GM23338 (cell line): ENCODE measurements around the gene DONSON. TPM values are rescaled to one million over a fixed set of nuclear protein-coding genes. Genes with fewer than 3 reads are reported as not detected.

Experiments used
- ATAC-seq: fragments of 200-7000 bp; cut with Tn5 transposase; 3 replicates; pipeline ENCODE4 v1.9.1; 2020
- DNase-seq: peaks from one replicate; pipeline ENCODE4 v3.0.0-alpha.2; 2015; ENCODE audit warnings: low spot score
- H2AFZ ChIP-seq: fragments of 200-600 bp; sonication (generic); 2 replicates; pipeline ENCODE4 v1.8.0; 2016; ENCODE audit warnings: antibody characterized with exemption, mild to moderate bottlenecking, moderate library complexity
- H3F3A ChIP-seq: fragments of 200-600 bp; sonication (generic); replicated peaks from 2 replicates; pipeline ENCODE4 v1.8.0; 2017; ENCODE audit warnings: antibody characterized with exemption, mixed run types, low read depth
- H3K27ac ChIP-seq: fragments of 200-600 bp; sonication (generic); 2 replicates; pipeline ENCODE4 v1.6.1; 2016; ENCODE audit warnings: low read depth
- H3K27me3 ChIP-seq: fragments of 200-600 bp; sonication (generic); 2 replicates; pipeline ENCODE4 v1.8.0; 2016; ENCODE audit warnings: mild to moderate bottlenecking, mixed run types, moderate library complexity; ENCODE audit not compliant: insufficient read depth
- H3K36me3 ChIP-seq: fragments of 200-600 bp; sonication (generic); 2 replicates; pipeline ENCODE4 v1.8.0; 2016; ENCODE audit warnings: mild to moderate bottlenecking; ENCODE audit not compliant: insufficient read depth
- H3K4me1 ChIP-seq: fragments of 200-600 bp; sonication (generic); 2 replicates; pipeline ENCODE4 v1.8.0; 2016; ENCODE audit warnings: mild to moderate bottlenecking, moderate library complexity; ENCODE audit not compliant: insufficient read depth
- H3K4me2 ChIP-seq: fragments of 200-600 bp; sonication (generic); 2 replicates; pipeline ENCODE4 v1.7.1; 2017; ENCODE audit warnings: mixed run types
- H3K4me3 ChIP-seq: fragments of 200-600 bp; sonication (generic); 2 replicates; pipeline ENCODE4 v1.6.1; 2016; ENCODE audit warnings: mixed run types
- H3K79me2 ChIP-seq: fragments of 200-600 bp; sonication (generic); replicated peaks from 2 replicates; pipeline ENCODE4 v1.8.0; 2017; ENCODE audit warnings: mild to moderate bottlenecking; ENCODE audit not compliant: insufficient read depth
- H3K9me2 ChIP-seq: fragments of 200-600 bp; sonication (generic); 2 replicates; pipeline ENCODE4 v1.8.0; 2017; ENCODE audit not compliant: insufficient read depth
- H4K20me1 ChIP-seq: fragments of 200-600 bp; sonication (generic); replicated peaks from 2 replicates; pipeline ENCODE4 v1.8.0; 2017; ENCODE audit warnings: mild to moderate bottlenecking; ENCODE audit not compliant: insufficient read depth
- H3K27ac Mint-ChIP-seq: 2 replicates; pipeline ENCODE4 v1.8.0; 2020; ENCODE audit warnings: inconsistent platforms, mild to moderate bottlenecking, moderate library complexity, mixed read lengths
- H3K27me3 Mint-ChIP-seq: 3 replicates; pipeline ENCODE4 v1.8.0; 2022; ENCODE audit warnings: low read depth, mild to moderate bottlenecking, moderate library complexity, mixed read lengths, inconsistent platforms; ENCODE audit not compliant: insufficient read depth, poor library complexity
- H3K36me3 Mint-ChIP-seq: 3 replicates; pipeline ENCODE4 v1.8.0; 2021; ENCODE audit warnings: low read depth, mild to moderate bottlenecking, inconsistent platforms, moderate library complexity, mixed read lengths
- H3K4me1 Mint-ChIP-seq: 3 replicates; pipeline ENCODE4 v1.8.0; 2020; ENCODE audit warnings: mild to moderate bottlenecking, inconsistent platforms, mixed read lengths
- H3K4me3 Mint-ChIP-seq: 3 replicates; pipeline ENCODE4 v1.8.0; 2021; ENCODE audit warnings: moderate library complexity, mild to moderate bottlenecking, inconsistent platforms, mixed read lengths
- H3K9me3 Mint-ChIP-seq: 3 replicates; pipeline ENCODE4 v1.8.0; 2020; ENCODE audit warnings: moderate library complexity, mild to moderate bottlenecking, inconsistent platforms, mixed read lengths
- CREB1 ChIP-seq: fragments of 250-450 bp; sonication (Bioruptor Pico); IDR thresholded peaks from 2 replicates; pipeline ENCODE4 v1.5.0; 2020; ENCODE audit warnings: low read depth, mild to moderate bottlenecking, moderate library complexity
- CTCF ChIP-seq, 2 experiments: fragments of 200-600 bp in 1 of 2; sonication (generic) in 1 of 2; conservative IDR thresholded peaks; 2 replicates each; pipeline versions ENCODE4 v1.5.1 to v1.6.1; 2016 to 2017; ENCODE audit warnings: antibody characterized with exemption in 2 of 2, low read depth in 2 of 2, mild to moderate bottlenecking in 2 of 2, moderate library complexity in 1 of 2
- ETS1 ChIP-seq: IDR thresholded peaks from 2 replicates; pipeline ENCODE4 v1.6.1; 2016; ENCODE audit warnings: antibody characterized with exemption
- EZH2 ChIP-seq: fragments of 200-600 bp; sonication (generic); IDR thresholded peaks from one replicate; pipeline ENCODE4 v1.8.0; 2017; ENCODE audit warnings: antibody characterized with exemption, mild to moderate bottlenecking, low read depth; ENCODE audit not compliant: unreplicated experiment
- EZH2phosphoT487 ChIP-seq: fragments of 200-600 bp; sonication (generic); IDR thresholded peaks from one replicate; pipeline ENCODE4 v1.8.1; 2018; ENCODE audit warnings: antibody characterized with exemption; ENCODE audit not compliant: unreplicated experiment
- JUNB ChIP-seq: IDR thresholded peaks from one replicate; pipeline ENCODE4 v1.6.1; 2016; ENCODE audit warnings: antibody characterized with exemption; ENCODE audit not compliant: unreplicated experiment
- NANOG ChIP-seq: IDR thresholded peaks from 2 replicates; pipeline ENCODE4 v1.6.1; 2016; ENCODE audit warnings: antibody characterized with exemption, borderline replicate concordance
- REST ChIP-seq: IDR thresholded peaks from one replicate; pipeline ENCODE4 v1.6.1; 2018; ENCODE audit warnings: antibody characterized with exemption; ENCODE audit not compliant: unreplicated experiment
- STAT1 ChIP-seq: IDR thresholded peaks from one replicate; pipeline ENCODE4 v1.6.1; 2016; ENCODE audit warnings: antibody characterized with exemption; ENCODE audit not compliant: unreplicated experiment
- ZNF114 ChIP-seq: fragments of 250-450 bp; sonication (Bioruptor Pico); IDR thresholded peaks from 2 replicates; pipeline ENCODE4 v1.5.0; 2020; ENCODE audit warnings: mild to moderate bottlenecking, moderate library complexity
- ZNF462 ChIP-seq: fragments of 250-450 bp; sonication (Bioruptor Pico); IDR thresholded peaks from 2 replicates; pipeline ENCODE4 v1.5.0; 2020; ENCODE audit warnings: mild to moderate bottlenecking, moderate library complexity
- polyA plus RNA-seq: library from polyadenylated mRNA; unstranded; fragments of >200 nt; fragmentation: Nextera tagmentation; extraction: Ambion mirVana; gene quantifications from 2 replicates; pipeline ENCODE4 v1.2.1, GENCODE V29; 2016
- total RNA-seq: library from RNA; depleted of rRNA; stranded (reverse); fragments of >200 nt; shearing (Covaris generic); gene quantifications from 2 replicates; pipeline ENCODE4 v1.2.3, GENCODE V29; 2014

The DONSON gene
- total and polyA plus RNA-seq, 2 experiments from 2014 or later, result 32.9 to 35.2 TPM

GRCh38 chr21:33546086-33546485 is 42.4 kb downstream of the DONSON start (continued):
- no peak for TF ChIP-seq REST

GRCh38 chr21:33544451-33545195 is 43.9 kb downstream of the DONSON start:
- peaks cover 45% of the 10 kb centered on the region for H4K20me1 ChIP-seq

More at GRCh38 chr21:33544451-33545195, 43.9 kb downstream of the DONSON start:
- DNase-seq, result no peak
- H3K36me3 Mint-ChIP-seq, result peaks cover 64% of the 10 kb centered on the region
- no peak overlapping the region for H3K27ac Mint-ChIP-seq
- H3K4me1 Mint-ChIP-seq, result peaks cover 11% of the 10 kb centered on the region
- no peak overlapping the region for H2AFZ ChIP-seq
- H3K4me3 Mint-ChIP-seq, result peak overlapping the region; percentile 96
- TF ChIP-seq NANOG, result no peak
- TF ChIP-seq EZH2, result no peak
- TF ChIP-seq JUNB, result no peak
- no peak for TF ChIP-seq CTCF (conservative IDR thresholded peaks at IDR 0.05; ENCODE audit: low read depth in 2 of 2)
- TF ChIP-seq ETS1, result no peak
- no peak for TF ChIP-seq EZH2phosphoT487
- no peak for TF ChIP-seq STAT1
- TF ChIP-seq ZNF114 (CRISPR knock-in tag), result no peak
- TF ChIP-seq CREB1 (CRISPR knock-in tag), result no peak
- TF ChIP-seq ZNF462, result no peak
- peaks cover 8% of the 10 kb centered on the region for H3K27me3 Mint-ChIP-seq
- H3K27me3 ChIP-seq, result no peaks in the 10 kb centered on the region
- H3K79me2 ChIP-seq, result peaks cover 90% of the 10 kb centered on the region
- no peak for ATAC-seq
- peak overlapping the region; percentile 97 for H3K4me3 ChIP-seq
- peaks cover 13% of the 10 kb centered on the region for H3F3A ChIP-seq
- H3K27ac ChIP-seq, result no peak overlapping the region
- H3K9me2 ChIP-seq, result no peaks in the 10 kb centered on the region
- H3K4me2 ChIP-seq, result peak overlapping the region; percentile 87
- H3K36me3 ChIP-seq, result peaks cover 24% of the 10 kb centered on the region; the same call in 1 of the 2 replicates
- peaks cover 7% of the 10 kb centered on the region for H3K4me1 ChIP-seq
- H3K9me3 Mint-ChIP-seq, result no peaks in the 10 kb centered on the region
